ENCODE results near the gene LOXHD1. TPM values are rescaled to one million over a fixed set of nuclear protein-coding genes. Genes with fewer than 3 reads are reported as not detected.

LOXHD1 gene, protein sequence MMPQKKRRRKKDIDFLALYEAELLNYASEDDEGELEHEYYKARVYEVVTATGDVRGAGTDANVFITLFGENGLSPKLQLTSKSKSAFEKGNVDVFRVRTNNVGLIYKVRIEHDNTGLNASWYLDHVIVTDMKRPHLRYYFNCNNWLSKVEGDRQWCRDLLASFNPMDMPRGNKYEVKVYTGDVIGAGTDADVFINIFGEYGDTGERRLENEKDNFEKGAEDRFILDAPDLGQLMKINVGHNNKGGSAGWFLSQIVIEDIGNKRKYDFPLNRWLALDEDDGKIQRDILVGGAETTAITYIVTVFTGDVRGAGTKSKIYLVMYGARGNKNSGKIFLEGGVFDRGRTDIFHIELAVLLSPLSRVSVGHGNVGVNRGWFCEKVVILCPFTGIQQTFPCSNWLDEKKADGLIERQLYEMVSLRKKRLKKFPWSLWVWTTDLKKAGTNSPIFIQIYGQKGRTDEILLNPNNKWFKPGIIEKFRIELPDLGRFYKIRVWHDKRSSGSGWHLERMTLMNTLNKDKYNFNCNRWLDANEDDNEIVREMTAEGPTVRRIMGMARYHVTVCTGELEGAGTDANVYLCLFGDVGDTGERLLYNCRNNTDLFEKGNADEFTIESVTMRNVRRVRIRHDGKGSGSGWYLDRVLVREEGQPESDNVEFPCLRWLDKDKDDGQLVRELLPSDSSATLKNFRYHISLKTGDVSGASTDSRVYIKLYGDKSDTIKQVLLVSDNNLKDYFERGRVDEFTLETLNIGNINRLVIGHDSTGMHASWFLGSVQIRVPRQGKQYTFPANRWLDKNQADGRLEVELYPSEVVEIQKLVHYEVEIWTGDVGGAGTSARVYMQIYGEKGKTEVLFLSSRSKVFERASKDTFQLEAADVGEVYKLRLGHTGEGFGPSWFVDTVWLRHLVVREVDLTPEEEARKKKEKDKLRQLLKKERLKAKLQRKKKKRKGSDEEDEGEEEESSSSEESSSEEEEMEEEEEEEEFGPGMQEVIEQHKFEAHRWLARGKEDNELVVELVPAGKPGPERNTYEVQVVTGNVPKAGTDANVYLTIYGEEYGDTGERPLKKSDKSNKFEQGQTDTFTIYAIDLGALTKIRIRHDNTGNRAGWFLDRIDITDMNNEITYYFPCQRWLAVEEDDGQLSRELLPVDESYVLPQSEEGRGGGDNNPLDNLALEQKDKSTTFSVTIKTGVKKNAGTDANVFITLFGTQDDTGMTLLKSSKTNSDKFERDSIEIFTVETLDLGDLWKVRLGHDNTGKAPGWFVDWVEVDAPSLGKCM (N-terminal part only)
- total RNA-seq = not detected in 2 replicates

DNA sequence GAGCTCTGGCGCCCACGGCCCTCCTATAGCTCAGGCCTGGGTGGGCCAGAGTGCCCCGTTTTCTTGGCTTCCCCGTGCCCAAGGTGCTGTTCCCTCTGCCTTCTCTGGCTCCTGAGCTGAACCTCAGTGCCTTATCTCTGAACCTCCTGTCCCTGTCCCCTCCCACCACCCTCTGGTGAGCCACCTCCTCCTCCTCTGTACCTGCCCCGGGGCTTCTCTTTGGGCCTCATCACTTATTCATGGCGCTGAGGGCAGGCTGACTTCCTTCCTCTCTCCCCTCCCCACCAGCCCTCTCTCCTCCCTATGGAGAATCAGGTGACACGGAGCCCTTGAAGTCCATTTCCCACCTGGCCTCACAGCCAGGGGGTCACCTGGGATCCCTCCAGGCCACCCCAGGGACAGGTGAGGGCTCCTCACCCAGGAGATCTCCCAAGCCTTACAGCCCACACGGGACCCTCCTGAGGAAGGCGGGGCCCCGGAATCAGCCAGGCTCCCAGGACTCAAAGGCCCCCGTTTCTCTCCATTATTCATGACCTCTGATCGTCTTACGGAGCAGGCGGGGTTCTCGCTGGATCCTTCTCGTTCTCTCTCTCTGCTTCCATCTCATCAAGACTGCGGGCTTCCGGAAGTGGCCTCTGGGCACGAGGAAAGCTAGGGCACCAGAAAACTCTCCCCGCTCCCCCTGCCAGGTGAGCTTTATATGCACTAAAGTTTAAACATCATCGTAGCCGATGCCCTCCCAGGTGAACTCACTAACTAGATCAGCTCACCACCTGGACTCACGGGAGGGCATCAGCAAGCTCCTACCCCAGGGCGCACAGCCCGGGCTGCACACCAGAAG lies at the start of gene LOXHD1:
LOXHD1 (minus strand) TSS at position 106 of the 841 bp plus-strand sequence. CDS start 187 bp downstream, outside the sequence.

Other genes with a start within 250 kb of the LOXHD1 start
- not detected in 2 replicates for gene ST8SIA5, start 99.8 kb upstream of the LOXHD1 start, total RNA-seq